SU-DHL-6 (cell line): Measurements from ENCODE around the gene SLC39A10.

Source experiments
- H2AFZ ChIP-seq: fragments of 200-600 bp; sonication (generic); 2 replicates; pipeline ENCODE4 v1.6.1; 2014; ENCODE audit warnings: low read depth, mild to moderate bottlenecking, moderate library complexity, mixed read lengths, antibody characterized with exemption, low read length; ENCODE audit not compliant: severe bottlenecking
- H3F3A ChIP-seq: fragments of 200-600 bp; shearing (Covaris generic); 2 replicates; pipeline ENCODE4 v1.6.0; 2016; ENCODE audit warnings: antibody characterized with exemption, mild to moderate bottlenecking; ENCODE audit not compliant: insufficient read depth
- H3K27ac ChIP-seq: fragments of 200-600 bp; sonication (generic); 2 replicates; pipeline ENCODE4 v1.5.1; 2016; ENCODE audit warnings: low read depth, mild to moderate bottlenecking, low read length, moderate library complexity, mixed read lengths
- H3K27me3 ChIP-seq: fragments of 200-600 bp; sonication (generic), shearing (Covaris generic); 2 replicates; pipeline ENCODE4 v1.6.0; 2014; ENCODE audit warnings: mild to moderate bottlenecking, low read length
- H3K36me3 ChIP-seq: fragments of 200-600 bp; sonication (generic); 2 replicates; pipeline ENCODE4 v1.6.1; 2014; ENCODE audit warnings: mild to moderate bottlenecking, low read length, mixed read lengths
- H3K4me2 ChIP-seq: fragments of 300-600, 200-600 bp; shearing (Covaris generic), sonication (generic); 2 replicates; pipeline ENCODE4 v1.6.0; 2014; ENCODE audit warnings: low read length, low read depth, mild to moderate bottlenecking; ENCODE audit not compliant: poor library complexity, severe bottlenecking
- H3K4me3 ChIP-seq: fragments of 200-600 bp; sonication (generic); 2 replicates; pipeline ENCODE4 v1.5.1; 2014; ENCODE audit warnings: antibody characterized with exemption, low read length, mild to moderate bottlenecking, mixed read lengths; ENCODE audit not compliant: insufficient read depth, poor library complexity, severe bottlenecking
- H3K79me2 ChIP-seq: fragments of 200-600 bp; sonication (generic); 2 replicates; pipeline ENCODE4 v1.6.1; 2014; ENCODE audit warnings: mild to moderate bottlenecking, low read length, moderate library complexity; ENCODE audit not compliant: insufficient read depth
- H3K9ac ChIP-seq: fragments of 200-600 bp; sonication (generic); 2 replicates; pipeline ENCODE4 v1.7.0; 2014; ENCODE audit warnings: mild to moderate bottlenecking, low read length
- H3K9me2 ChIP-seq: fragments of 200-600 bp; sonication (generic); replicated peaks from 2 replicates; pipeline ENCODE4 v1.6.1; 2014; ENCODE audit warnings: low read length; ENCODE audit not compliant: insufficient read depth
- H3K9me3 ChIP-seq: fragments of 200-600 bp; sonication (generic); 2 replicates; pipeline ENCODE4 v1.6.1; 2014; ENCODE audit warnings: low read length, mixed read lengths; ENCODE audit not compliant: insufficient read depth
- H4K20me1 ChIP-seq: fragments of 200-600 bp; sonication (generic); 2 replicates; pipeline ENCODE4 v1.6.1; 2014; ENCODE audit warnings: low read depth, mild to moderate bottlenecking, antibody characterized with exemption, low read length, moderate library complexity, mixed read lengths
- EZH2phosphoT487 ChIP-seq: fragments of 200-600 bp; sonication (generic), shearing (Covaris generic); conservative IDR thresholded peaks from 2 replicates; pipeline ENCODE4 v1.6.1; 2018; ENCODE audit warnings: mild to moderate bottlenecking, antibody characterized with exemption, low read length, moderate library complexity, mixed read lengths
- TF ChIP-seq, protein P1 (sequence below): fragments of 200-600 bp; sonication (generic); IDR thresholded peaks from one replicate; pipeline ENCODE4 v1.5.1; 2017; ENCODE audit warnings: antibody characterized with exemption, mild to moderate bottlenecking, low read length, moderate library complexity; ENCODE audit not compliant: insufficient read depth, poor library complexity, severe bottlenecking

The SLC39A10 gene

DNA sequence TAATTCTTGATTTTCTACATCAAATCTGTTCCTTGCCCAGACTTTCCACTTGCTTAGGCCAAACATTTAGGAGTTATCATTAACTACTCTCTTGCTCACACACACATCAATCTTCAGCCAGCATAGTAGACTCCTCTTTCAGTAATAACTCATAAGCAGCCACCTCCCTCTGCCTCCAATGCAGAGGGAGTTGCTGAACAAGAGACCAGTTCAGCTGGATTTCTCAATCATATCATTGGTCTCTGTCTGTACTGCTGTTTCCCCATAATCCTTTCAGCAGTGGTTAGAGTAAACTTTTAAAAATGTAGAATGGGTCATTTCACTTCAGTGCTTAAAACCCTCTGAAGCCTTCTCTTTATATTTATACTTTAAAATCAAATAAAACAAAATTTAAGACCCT lies 112.9 kb downstream of the SLC39A10 start:
- no peaks in the 10 kb centered on the region for H3F3A ChIP-seq
- no peaks in the 10 kb centered on the region for H3K9me3 ChIP-seq
- no peaks in the 10 kb centered on the region for H3K36me3 ChIP-seq
- H4K20me1 ChIP-seq, result no peaks in the 10 kb centered on the region
- H3K27ac ChIP-seq, result no peak overlapping the region
- no peak overlapping the region for H3K4me2 ChIP-seq
- no peak overlapping the region for H3K9ac ChIP-seq
- TF ChIP-seq EZH2phosphoT487, result no peak
- H3K27me3 ChIP-seq, result no peaks in the 10 kb centered on the region
- H2AFZ ChIP-seq, result no peak overlapping the region
- no peaks in the 10 kb centered on the region for H3K9me2 ChIP-seq
- H3K4me3 ChIP-seq, result no peak overlapping the region
- H3K79me2 ChIP-seq, result no peaks in the 10 kb centered on the region

DNA sequence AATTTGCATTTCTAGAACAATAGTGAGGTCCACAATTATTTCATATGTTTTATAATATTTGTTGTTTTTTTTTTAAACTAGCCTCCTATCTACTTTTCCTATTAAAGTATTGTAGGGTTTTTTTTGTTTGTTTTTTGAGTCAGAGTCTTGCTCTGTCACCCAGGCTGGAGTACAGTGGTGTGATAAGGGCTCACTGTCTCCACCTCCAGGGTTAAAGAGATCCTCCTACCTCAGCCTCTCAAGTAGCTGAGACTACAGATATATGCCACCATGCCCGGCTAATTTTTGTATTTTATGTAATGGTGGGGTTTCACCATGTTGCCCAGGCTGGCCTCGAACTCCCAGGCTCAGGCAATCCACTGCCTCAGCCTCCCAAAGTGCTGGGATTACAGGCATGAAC lies 122.5 kb downstream of the SLC39A10 start:
- Histone ChIP-seq H3K9me2 (no peaks in the 10 kb centered on the region), H2AFZ (no peak overlapping the region), H3K79me2 (no peaks in the 10 kb centered on the region), H3K27me3 (no peaks in the 10 kb centered on the region), H3K4me2 (no peak overlapping the region), H3K27ac (no peak overlapping the region), H3K36me3 (no peaks in the 10 kb centered on the region), H3F3A (no peaks in the 10 kb centered on the region), H3K9me3 (no peaks in the 10 kb centered on the region), H4K20me1 (no peaks in the 10 kb centered on the region), H3K9ac (no peak overlapping the region), H3K4me3 (no peak overlapping the region)
- TF ChIP-seq, protein P1, sequence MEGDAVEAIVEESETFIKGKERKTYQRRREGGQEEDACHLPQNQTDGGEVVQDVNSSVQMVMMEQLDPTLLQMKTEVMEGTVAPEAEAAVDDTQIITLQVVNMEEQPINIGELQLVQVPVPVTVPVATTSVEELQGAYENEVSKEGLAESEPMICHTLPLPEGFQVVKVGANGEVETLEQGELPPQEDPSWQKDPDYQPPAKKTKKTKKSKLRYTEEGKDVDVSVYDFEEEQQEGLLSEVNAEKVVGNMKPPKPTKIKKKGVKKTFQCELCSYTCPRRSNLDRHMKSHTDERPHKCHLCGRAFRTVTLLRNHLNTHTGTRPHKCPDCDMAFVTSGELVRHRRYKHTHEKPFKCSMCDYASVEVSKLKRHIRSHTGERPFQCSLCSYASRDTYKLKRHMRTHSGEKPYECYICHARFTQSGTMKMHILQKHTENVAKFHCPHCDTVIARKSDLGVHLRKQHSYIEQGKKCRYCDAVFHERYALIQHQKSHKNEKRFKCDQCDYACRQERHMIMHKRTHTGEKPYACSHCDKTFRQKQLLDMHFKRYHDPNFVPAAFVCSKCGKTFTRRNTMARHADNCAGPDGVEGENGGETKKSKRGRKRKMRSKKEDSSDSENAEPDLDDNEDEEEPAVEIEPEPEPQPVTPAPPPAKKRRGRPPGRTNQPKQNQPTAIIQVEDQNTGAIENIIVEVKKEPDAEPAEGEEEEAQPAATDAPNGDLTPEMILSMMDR, result no peak
- TF ChIP-seq EZH2phosphoT487, result no peak

DNA sequence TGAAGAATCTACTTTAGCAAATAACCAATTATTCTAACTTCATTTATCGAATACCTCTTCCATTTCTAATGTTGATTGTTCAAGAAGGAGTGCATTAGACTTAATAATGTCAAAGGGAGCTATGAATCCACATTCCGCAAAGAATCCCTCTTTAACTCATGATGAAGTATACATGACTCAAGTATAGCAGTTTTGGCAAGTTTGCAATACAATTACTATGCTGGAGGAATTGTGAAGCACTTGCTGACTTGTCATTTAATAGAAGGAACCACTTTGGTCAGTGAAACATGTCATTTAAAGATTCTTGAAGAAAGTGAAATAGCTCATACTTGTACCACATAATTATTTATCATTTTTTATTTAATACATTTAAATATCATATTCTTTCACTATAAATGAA lies 125.1 kb downstream of the SLC39A10 start:
- no peaks in the 10 kb centered on the region for H3K9me2 ChIP-seq
- no peaks in the 10 kb centered on the region for H3K36me3 ChIP-seq
- no peak overlapping the region for H3K4me3 ChIP-seq
- H4K20me1 ChIP-seq, result no peaks in the 10 kb centered on the region
- H3K27ac ChIP-seq, result no peak overlapping the region
- no peaks in the 10 kb centered on the region for H3F3A ChIP-seq
- no peaks in the 10 kb centered on the region for H3K27me3 ChIP-seq
- TF ChIP-seq EZH2phosphoT487, result no peak
- TF ChIP-seq, protein P1, result no peak
- H3K79me2 ChIP-seq, result no peaks in the 10 kb centered on the region
- H3K4me2 ChIP-seq, result no peak overlapping the region
- no peak overlapping the region for H2AFZ ChIP-seq
- no peak overlapping the region for H3K9ac ChIP-seq
- H3K9me3 ChIP-seq, result no peaks in the 10 kb centered on the region
